Stimulated activated CD4-positive, alpha-beta T cell treated with anti-CD3 and anti-CD28 coated beads, Interleukin-1b, Interleukin-23, amount 100 ng/mL, for 24 hours (primary cell): ENCODE results near the gene SCN10A.

Experiments used
- DNase-seq, 4 experiments: peaks; one replicate each; pipeline ENCODE4 v3.0.0-alpha.2; 2020; ENCODE audit warnings: low read depth in 4 of 4, low spot score in 1 of 4

The SCN10A gene

GRCh38 chr3:38782148-38782547 is 33.9 kb downstream of the SCN10A start:
- no peak for DNase-seq

GRCh38 chr3:38773528-38773927 is 42.5 kb downstream of the SCN10A start:
- DNase-seq, result no peak

GRCh38 chr3:38763569-38763968 is 52.4 kb downstream of the SCN10A start:
- no peak for DNase-seq

GRCh38 chr3:38758557-38758956 is 57.5 kb downstream of the SCN10A start:
- DNase-seq, result no peak

GRCh38 chr3:38757721-38758120 is 58.3 kb downstream of the SCN10A start:
- DNase-seq, result no peak

- no peak for DNase-seq
These were observed 59.1 kb downstream of the SCN10A start for GRCh38 chr3:38756892-38757291.

GRCh38 chr3:38755130-38755529 is 60.9 kb downstream of the SCN10A start:
- DNase-seq, result no peak

- DNase-seq, result no peak
These were observed 69.4 kb downstream of the SCN10A start for GRCh38 chr3:38746641-38747040.

GRCh38 chr3:38743043-38743442 is 73.0 kb downstream of the SCN10A start:
- DNase-seq, result no peak

- DNase-seq, result no peak
These were observed 73.5 kb downstream of the SCN10A start for GRCh38 chr3:38742550-38742949.

GRCh38 chr3:38740537-38740936 is 75.5 kb downstream of the SCN10A start:
- DNase-seq, result no peak

- no peak for DNase-seq
These were observed 76.1 kb downstream of the SCN10A start for GRCh38 chr3:38739931-38740330.

GRCh38 chr3:38739396-38739689 is 76.7 kb downstream of the SCN10A start:
- DNase-seq, result no peak

- peak in 1 of 4 experiments; percentile 5 for DNase-seq
These were observed 77.2 kb downstream of the SCN10A start for GRCh38 chr3:38738630-38739395.

GRCh38 chr3:38731522-38731921 is 84.5 kb downstream of the SCN10A start:
- no peak for DNase-seq

GRCh38 chr3:38730281-38730680 is 85.7 kb downstream of the SCN10A start:
- DNase-seq, result no peak

GRCh38 chr3:38728008-38728407 is 88.0 kb downstream of the SCN10A start:
- DNase-seq, result no peak

- DNase-seq, result no peak
These were observed 89.3 kb downstream of the SCN10A start for GRCh38 chr3:38726751-38727150.

- no peak for DNase-seq
These were observed 90.1 kb downstream of the SCN10A start for GRCh38 chr3:38725726-38726419.

- DNase-seq, result no peak
These were observed 91.7 kb downstream of the SCN10A start for GRCh38 chr3:38724392-38724736.

GRCh38 chr3:38723569-38724391 is 92.2 kb downstream of the SCN10A start:
- DNase-seq, result no peak
